GM21515 (cell line): Measurements from ENCODE around the gene PBXIP1.
"Not testable (repeated sequence)": the region's sequence is repeated elsewhere in the genome, so short reads cannot be mapped to it uniquely, and the experiment has no call there.

Experiments used
- ATAC-seq: cut with Tn5 transposase; IDR thresholded peaks from one replicate; pipeline ENCODE4 v1.9.1; 2021; ENCODE audit not compliant: unreplicated experiment

Gene PBXIP1

DNA sequence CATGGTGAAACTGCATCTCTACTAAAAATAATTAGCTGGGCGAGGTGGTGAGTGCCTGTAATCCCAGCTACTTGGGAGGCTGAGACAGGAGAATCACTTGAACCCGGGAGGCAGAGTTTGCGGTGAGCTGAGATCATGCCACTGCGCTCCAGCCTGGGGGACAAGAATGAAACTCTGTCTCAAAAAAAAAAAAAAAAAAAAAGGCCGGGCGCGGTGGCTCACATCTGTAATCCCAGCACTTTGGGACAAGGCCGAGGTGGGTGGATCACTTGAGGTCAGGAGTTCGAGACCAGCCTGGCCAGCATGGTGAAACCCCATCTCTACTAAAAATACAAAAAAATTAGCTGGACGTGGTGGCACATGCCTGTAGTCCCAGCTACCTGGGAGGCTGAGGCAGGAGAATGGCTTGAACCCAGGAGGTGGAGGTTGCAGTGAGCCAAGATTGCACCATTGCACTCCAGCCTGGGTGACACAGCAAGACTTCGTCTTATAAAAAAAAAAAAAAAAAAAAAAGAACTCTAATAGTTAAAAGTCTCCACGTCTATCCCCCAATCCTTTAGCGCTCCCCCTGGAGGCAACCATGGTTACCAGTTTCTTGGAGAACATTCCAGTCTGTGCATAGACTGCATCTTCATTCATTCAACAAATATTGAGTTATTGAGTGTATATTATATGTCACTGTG, 39.5 kb upstream of the PBXIP1 start:
- not testable (repeated sequence) for ATAC-seq

DNA sequence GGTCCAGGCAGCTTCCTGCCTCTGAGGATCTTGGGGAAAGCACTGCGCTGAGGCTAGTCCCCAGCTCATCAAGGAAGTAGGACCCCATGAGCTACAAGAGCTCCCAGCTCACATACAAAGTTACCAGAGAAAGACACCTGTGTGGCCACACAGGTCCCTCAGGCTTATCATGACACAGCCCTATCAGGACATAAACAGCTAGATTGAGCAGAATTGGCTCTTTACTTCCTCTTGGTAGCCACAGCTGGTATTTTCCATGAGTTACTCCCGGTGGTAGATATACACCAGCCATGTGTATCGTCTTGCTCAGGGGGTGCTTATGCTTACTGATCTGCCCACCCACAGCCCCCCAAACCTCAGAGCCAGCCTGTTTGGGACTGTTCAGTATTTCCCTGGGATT, 38.7 kb upstream of the PBXIP1 start:
- no peak for ATAC-seq

DNA sequence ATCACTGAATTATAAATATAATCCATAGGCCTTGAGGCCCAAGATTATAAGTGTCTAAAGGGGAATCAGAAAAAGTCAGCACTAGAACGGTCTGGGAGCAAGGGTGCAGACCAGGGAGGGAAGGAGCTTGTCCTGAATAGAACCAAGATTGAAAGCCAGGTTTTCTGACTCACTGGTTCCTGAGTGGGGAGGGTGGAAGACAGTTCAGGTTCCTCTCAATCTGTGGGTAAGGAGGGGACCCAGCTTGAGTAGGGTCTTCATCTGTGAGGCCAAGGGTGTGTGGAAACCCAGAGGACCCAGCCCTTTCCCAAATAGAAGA, 38.3 kb upstream of the PBXIP1 start:
- ATAC-seq, result no peak

DNA sequence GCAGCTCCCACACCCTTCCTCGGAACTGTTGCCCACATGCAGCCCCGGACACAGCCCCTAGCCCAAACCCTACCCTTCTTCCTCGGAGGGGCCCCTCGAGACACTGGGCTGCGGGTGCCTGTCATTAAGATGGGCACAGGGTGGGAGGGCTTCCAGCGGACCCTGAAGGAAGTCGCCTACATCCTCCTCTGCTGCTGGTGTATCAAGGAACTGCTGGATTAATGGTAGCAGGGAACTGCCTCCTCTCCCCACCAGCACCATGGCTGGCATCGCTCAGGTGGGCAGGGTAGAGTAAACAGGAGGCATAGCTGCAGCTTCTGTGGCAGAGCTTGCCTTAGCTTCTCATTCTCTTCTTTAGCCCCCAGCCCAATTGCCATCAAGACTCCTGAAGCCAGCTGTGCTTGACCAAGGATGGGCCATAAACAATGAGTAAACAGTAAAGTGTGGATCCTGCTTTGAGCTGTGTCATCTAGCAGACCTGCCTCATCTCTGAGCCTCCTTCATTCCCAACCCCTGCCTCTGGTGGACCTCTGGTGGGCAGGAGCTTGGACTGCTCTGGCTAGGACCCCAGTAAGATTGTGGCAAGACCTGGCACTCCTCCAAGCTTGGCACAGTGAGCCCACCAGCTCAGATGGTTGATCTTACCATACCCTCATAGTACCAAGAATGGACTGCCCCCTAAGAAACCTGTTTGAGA, 37.8 kb upstream of the PBXIP1 start, which contains the start of gene LENEP:
Gene LENEP (plus strand): TSS at position 15 of the 697 bp plus-strand sequence. CDS start 22 bp downstream, at position 37.
- no peak for ATAC-seq

DNA sequence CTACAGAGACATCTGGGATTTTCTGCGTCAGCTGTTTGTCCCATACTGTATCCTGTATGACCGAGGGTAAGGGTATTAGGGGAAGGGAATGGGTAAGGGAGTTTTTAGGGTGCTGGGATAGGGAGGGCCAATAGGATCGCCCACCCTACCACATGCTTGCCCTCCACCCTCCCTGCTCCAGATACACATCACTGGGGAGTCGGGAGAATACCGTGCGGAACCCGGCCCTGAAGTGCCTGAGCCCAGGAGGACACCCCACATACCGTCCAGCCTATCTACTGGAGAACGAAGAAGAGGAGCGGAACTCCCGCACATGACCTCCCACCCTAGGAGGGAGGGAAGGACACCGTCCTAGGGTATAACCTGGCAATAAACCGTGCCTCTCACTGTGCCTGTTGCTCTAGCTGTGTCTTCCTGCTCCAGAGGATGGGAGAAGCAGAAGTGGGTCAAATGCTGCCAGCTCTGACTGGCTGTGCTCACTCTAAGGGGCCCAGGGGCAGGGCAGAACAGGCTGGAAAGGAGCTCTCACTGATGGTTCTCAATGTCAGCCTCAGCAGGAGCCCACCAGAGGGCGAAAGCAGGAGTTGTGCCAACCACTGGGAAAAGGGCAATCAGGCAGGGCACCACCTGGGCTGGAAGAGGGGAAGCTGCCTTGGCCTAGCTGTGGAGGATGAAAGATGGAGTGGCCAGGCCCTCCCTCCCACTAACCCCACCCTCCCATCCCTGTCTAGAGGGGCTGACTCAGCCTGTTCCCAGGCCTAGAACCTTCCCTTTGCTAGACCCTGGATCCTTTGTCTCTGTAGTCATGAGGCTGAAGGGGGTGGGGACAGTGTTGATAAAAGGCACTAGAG, 37.0 kb upstream of the PBXIP1 start:
- ATAC-seq, result no peak

DNA sequence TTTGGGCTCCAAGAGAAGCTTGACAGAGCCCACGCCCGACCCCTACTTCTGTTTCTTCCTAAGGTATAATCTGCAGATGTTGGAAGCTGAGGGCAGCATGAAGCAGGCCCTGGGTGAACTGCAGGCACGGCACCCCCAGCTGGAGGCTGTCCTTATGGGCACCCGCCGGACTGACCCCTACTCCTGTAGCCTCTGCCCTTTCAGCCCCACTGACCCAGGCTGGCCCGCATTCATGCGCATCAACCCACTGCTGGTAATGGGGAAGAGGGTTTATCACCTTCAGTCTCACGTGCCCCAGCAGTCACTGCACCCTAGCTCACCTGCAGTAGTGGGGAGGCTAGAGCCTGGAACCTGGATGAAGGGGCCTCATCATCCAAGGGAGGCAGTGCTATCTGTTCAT, 34.4 kb upstream of the PBXIP1 start:
- no peak for ATAC-seq

DNA sequence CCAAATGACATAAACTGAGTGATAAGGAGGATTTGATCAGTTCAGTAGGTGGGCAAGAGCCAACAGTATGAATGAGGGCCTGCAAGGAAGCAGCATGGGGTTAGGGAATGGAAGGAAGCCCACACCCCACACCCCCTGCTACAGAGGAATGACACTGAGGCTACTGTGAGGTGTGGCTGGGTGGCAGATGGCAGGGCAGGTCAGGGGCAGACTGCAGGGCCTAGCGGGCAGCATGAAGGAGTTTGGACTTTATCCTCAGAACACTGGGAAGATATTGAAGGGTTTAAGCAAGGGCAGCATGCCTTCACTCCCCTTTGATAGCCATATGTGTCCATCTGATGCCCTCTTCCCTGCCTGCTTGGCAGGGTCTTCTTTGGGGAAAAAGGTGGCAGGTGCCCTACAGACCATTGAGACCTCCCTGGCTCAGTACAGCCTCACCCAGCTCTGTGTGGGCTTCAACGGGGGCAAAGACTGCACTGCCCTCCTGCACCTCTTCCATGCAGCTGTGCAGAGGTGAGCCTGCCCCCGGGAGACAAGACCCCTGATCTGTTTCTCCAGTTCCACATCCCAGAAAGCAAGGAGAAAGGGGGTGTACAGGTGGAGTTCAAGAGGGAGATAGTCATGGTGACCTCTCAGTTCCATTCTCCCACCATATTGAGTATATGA, 33.4 kb upstream of the PBXIP1 start:
- no peak for ATAC-seq

DNA sequence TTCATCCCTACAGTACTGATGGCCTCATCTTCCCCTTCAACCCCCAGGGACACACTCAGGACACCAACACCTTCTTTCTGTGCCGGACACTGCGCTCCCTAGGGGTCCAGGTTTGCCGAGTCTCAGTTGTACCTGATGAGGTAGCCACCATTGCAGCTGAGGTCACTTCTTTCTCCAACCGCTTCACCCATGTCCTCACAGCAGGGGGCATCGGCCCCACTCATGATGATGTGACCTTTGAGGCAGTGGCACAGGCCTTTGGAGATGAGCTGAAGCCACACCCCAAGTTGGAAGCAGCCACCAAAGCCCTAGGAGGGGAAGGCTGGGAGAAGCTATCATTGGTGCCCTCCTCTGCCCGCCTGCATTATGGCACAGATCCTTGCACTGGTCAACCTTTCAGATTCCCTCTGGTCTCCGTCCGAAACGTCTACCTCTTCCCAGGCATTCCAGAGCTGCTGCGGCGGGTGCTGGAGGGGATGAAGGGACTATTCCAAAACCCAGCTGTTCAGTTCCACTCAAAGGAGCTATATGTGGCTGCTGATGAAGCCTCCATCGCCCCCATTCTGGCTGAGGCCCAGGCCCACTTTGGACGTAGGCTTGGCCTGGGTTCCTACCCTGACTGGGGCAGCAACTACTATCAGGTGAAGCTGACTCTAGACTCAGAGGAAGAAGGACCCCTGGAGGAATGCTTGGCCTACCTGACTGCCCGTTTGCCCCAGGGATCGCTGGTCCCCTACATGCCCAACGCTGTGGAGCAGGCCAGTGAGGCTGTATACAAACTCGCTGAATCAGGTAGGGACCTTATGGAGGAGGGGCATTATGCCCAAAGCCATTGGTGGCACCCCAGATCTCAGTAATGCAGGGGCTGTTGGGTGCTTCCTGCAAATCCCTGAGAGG, 32.4 kb upstream of the PBXIP1 start:
- no peak for ATAC-seq

DNA sequence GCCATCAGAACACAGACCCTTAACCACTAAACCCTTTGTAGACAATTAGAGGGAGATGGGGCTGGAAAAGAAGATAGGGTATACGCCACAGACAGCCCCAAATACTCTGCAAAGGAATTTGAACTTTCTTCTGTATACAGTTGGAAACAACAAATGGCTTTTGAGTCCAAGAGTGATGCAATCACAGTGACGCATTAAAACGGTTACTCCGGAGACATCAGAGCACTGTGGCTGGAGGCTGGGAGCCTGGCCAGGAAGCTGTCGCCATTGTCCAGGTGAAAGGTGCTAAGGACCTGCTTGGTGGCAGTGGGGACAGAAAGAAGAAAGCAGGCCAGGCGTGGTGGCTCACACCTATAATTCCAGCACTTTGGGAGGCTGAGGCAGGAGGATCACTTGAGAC, 31.4 kb upstream of the PBXIP1 start:
- no peak for ATAC-seq

DNA sequence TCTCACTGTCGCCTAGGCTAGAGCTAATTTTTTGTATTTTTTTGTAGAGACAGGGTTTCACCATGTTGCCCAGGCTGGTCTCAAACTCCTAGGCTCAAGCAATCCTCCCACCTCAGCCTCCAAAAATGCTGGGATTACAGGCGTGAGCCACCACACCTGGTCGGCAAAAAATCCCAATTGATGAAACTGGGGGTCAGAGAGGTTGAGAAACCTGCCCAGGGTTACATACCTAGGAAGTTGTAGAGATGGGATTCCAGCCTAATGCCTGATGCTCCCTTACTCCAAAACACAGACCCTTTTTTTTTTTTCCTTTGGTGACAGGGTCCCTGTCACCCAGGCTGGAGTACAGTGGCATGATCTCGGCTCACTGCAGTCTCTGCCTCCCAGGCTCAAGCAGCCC, 30.8 kb upstream of the PBXIP1 start:
- not testable (repeated sequence) for ATAC-seq

DNA sequence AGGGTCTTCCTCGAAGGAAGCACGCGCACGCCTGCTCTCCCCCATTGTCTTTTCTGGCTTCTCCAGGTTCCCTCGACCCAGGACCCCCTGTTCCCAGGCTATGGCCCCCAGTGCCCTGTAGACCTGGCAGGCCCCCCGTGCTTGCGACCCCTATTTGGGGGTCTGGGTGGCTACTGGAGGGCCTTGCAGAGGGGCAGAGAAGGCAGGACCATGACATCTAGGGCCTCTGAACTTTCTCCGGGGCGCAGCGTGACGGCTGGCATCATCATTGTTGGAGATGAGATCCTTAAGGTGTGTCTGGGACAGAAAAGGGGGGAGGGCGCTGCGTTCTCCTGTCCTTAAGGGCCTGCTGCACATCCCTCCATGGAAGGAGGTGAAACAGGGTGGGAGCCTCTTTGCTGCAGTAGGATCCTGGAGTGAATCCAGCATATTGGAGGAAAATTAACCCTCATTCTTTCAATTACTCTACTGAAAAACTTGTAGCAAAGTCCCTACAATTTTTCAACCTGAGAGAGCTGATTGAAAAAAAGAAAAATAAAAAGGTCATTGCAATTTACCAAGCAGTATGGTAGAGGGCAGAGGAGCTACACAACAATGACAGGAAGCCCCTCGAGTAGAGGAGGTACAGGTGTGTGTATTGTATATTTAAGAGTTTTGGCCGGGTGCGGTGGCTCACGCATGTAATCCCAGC, 28.0 kb upstream of the PBXIP1 start:
- ATAC-seq, result no peak

DNA sequence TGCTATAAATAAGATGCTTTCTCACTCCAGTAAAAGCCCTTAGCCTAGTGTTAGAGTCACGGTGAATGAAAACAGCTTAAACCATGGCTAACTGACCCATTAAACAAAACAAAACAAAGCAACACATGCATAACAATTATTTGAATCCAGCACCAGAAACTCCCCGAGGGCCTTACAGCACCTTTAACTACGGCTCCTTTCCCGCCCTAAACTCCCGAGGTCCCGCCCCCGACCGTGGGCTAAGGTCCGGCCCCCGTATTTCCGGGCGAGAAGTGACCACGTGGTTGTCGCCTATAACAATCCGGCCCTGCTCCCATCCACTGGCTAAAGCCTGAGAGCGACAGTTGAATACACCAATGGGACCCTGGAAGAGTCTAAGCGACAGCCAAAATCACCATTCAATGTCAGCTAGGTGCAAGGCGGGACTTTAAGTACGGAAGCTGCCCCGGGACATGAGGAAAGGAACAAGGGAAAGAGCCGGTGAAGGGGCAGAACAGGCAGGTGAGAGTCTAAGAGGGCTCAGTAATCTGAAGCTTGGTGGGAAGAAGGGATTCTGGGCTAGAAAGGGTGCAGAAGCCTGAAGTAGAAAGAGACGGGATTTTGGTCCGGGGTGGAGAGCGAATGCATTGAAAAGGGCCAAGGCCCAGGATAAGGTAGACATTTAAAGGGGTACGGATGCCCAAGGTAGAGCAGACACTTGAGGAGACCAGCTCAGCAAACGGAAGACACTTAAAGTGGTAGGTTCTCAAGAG, 27.2 kb upstream of the PBXIP1 start, which contains the start of gene FLAD1:
Gene FLAD1 (plus strand): TSS at position 448 of the 752 bp plus-strand sequence. CDS start 351 bp downstream, outside the sequence.
- ATAC-seq, result peak; percentile 93

DNA sequence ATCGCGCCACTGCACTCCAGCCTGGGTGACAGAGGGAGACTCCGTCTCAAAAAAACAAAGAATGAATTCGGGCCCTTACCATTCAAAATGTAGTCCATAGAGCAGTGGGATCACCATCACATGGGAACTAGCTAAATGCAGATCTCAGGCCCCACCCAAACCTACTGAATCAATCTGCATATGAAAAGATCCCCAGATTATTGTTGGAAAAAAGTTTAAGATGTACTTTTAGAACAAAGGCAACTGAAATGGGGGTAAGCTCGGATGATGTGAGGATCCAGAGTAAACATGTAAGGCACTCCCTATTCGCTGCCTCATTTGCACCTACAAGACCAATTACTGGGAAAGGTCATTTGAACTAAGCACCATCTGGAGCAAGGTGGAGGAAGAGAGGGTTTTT, 26.4 kb upstream of the PBXIP1 start:
- ATAC-seq, result no peak

DNA sequence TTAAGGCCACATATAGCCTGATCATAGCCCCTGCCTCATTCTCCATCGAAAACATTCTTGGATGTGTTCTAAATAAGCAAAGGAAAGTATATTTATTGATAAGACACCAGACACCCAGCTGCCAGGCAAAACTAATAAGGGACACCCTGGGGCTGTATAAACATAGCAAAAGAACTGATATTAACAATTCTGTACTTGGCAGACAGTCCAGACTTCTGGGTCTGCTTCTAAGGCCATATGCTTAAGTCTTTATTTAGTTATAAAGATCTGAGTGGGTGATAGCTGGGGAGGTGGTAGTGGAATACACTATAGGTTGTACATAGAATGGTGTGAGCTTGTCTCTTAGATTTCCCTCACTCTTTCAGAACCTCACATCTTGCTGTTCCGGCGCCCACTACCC, 22.5 kb upstream of the PBXIP1 start:
- no peak for ATAC-seq

DNA sequence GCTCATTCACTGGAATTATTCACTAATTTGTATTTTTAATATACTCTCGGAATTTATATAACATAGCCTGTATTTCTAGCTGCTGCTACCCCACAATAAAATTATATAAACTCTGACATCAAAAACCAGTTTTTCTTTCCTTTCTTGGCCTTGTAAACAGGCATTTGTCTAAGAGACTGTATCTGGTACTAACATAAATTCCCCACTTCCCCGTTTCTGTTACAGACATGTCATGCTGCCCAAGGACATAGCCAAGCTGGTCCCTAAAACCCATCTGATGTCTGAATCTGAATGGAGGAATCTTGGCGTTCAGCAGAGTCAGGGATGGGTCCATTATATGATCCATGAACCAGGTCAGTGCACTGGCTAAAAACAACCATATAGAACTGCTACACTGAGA, 21.9 kb upstream of the PBXIP1 start:
- not testable (repeated sequence) for ATAC-seq

DNA sequence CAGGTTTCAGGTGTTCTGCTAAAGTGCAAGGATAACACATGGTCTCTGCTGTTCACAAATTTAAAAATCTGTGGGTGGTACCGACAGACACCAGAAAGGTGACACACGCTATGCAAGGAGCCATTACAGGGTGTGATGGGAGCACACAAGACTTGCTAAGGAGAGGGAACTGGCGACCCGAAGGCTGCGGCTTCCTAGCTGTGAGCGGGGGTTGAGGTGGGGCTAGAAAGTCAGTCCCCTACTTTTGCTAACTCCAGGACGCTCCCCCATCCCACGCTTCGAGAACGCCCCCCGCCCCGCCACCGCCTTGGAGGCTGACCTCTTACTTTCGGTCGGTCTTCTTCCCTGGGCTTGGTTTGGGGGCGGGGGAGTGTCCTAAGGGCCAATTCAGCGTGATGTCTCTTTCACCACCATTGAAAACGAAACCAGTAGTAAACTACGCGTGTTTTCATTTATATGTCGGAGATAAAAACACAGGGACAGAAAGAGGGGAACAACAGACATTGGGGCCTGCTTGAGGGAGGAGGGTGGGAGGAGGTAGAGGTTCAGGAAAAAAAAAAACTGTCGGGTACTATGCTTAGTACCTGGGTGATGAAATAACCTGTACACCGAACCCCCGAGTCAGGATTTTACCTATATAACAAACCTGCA, 19.6 kb upstream of the PBXIP1 start:
- no peak for ATAC-seq

DNA sequence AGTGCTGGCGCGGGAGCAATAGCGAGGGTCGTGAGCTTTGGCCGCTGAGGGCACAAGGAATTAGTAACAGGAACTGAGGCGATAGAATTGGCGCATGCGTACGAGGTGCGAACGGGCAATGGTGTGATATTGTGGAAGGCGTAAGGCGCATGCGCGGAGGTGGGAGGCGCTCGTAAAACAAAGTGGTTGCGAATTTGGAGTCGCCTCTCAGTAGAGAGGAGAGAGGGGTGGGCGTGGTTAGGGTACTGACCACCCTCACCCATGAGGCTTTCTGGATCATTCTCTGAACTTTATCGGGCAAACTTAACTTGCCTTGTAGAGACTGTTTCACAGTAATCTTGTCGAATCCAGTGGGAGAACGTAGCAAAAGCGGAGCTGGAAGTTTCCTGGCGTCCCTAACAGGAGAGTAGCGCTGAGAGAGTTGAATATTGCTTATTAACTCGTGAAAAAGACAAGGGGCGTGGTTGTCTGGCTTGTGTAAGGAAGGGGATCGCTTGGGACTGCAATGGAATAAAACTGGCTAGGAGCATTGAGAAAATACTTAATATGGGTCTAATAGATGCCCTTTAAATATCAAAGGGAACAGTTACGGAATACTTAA, 19.0 kb upstream of the PBXIP1 start:
- peak; percentile 38 for ATAC-seq
